HG03558 (cell line): ENCODE measurements around the gene SPATS1.

Experiments
- ATAC-seq: cut with Tn5 transposase; IDR thresholded peaks from one replicate; pipeline ENCODE4 v1.9.1; 2021; ENCODE audit warnings: moderate number of reproducible peaks; ENCODE audit not compliant: unreplicated experiment; ENCODE audit errors: extremely low read depth

SPATS1 gene

DNA sequence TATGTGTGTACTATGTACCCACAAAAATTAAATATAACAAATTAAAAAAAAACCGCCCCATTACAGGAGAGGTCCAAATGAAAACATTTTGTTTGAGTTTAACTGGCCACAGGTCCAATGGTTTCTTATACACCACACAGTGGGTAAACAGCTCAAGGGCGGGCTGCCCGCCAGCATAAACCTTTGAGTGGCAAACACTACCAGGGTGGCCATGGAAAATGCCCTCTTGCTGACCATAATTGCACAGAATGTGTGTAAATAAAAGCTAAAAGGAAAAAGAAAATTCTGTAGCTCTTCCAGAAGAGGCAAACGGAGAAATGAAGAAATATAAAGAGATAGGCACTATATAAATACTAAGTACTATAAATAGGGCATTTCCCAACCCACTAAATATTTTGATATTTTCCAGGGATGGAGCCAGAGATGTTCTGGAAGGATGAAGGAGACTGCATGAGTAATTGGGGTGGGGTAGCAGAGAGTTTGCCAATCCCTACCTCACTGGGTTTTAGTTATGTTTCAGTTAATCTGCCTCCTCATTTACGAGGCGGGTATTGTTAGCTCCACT, 44.0 kb downstream of the SPATS1 start:
- no peak for ATAC-seq

GRCh38 chr6:44386929-44387345, 44.5 kb downstream of the SPATS1 start:
- ATAC-seq = peak; percentile 3

DNA sequence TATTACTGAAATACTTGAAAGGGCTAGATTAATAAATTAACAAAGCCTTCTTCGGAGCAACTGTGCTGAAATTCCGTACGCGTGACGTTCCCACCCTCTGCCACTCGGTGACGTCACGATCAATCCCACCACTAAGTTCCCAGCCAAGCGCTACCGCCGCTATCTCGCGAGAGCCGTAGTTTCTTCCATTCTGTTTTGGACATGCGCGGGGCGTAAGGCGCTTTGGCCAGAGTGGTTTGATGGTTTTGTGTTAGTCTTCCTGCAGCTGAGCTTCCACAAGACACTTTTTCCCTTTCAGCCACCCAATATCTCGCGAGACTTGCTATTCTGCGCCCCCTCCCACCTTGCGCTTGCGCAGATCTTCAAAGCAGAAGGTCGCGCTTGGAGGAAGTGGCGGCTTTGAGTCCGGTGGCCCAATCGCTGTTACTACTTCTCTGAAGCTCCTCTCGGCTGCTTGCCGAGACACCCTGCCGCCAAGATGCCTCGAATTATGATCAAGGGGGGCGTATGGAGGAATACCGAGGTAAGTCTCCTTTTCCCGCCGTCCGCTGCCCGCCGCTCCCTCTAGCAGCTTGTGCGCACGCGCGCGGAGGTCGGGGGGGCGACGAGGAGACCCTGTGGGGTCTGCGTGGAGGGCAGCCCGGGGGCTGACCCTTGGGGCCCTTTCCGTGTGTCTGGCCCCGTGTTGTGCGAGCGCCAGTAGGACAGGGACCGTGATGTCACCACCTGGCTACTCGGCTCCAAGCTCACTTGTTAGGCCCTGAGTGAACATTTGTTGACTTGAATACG, 45.1 kb downstream of the SPATS1 start, which contains the start of gene CDC5L:
CDC5L (plus strand) TSS at position 361 of the 789 bp plus-strand sequence; CDS start at position 479, 118 bp downstream.
- peak; percentile 86 for ATAC-seq

DNA sequence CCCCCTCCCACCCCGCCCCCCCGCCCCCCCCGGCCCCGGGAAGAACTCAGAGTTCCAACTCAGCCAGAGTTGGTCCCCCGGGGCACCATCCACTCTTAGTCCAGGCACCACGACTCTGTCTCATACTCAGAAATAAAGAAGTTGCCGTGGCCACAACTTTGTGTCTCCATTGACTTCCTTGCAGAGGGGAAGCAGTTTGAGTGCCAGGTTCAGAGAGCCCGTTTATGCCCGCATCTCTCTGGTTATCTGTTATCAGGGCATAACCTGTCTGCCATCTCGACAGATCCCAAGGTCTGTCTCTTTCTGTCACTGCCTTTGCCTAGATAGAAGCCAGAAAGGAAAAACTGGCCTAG, 45.7 kb downstream of the SPATS1 start:
- no peak for ATAC-seq

DNA sequence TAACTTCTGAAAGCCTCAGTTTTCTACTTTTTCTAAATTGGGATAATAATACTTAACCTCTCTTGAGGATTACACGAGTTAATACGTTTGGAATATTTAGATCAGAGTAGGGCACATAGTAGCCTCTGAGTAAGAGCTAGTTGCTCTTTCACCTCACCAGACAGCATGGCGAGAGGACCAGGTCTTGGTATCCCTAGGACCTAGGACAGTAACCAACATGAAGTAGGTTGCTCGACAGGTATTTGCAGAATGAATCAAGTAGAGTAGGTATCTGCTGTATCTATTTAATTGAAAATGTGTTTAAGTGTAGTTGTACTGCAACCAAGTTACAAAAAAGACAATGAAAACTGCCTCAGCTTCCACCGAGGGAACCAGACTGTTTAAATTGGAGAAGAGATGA, 46.4 kb downstream of the SPATS1 start:
- no peak for ATAC-seq

DNA sequence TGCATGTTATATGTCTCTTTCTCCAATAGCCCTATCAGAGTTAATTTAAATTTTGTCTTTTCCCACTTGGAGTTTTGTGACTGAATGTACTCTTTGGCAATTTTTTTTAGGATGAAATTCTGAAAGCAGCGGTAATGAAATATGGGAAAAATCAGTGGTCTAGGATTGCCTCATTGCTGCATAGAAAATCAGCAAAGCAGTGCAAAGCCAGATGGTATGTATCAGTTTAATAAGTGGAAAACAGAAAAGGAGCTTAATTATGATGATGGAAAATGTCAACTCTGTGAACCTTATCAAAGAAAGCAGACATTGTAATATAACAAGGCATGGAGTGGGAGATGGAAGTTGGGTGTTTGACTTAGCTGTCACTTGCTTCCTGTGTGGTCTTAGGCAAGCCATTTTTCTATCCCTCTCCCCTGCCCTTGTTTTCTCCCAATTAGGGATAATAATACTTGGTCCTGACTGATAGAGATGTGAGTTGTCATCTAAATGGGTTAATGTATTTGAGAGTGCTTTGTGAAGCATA, 47.8 kb downstream of the SPATS1 start:
- ATAC-seq = no peak
